Measurements from ENCODE around the gene SUFU. TPM values are rescaled to one million over a fixed set of nuclear protein-coding genes. Genes with fewer than 3 reads are reported as not detected.
A peak's percentile ranks its signal among the peaks of the same experiment; 100 is the strongest.

The SUFU gene
- total and polyA plus RNA-seq, 2 experiments from 2014 or later = 10.9 to 18.2 TPM

DNA sequence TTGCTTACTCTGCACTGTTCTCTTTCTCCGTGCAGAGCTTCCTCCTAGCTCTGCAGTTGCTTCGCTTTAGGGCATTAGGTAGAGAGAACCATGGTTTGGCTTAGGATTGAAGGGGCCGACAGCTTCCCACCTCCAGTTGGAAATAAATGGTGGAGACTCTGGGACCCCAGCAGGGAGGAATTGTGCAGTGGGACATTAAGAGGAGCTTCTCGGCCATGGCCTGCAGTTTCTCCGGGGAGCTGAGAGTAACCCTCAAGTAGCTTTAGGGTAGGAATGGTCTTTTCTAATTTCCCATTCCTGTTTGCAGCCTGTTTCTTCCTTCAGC, 1.2 kb downstream of the SUFU start:
- peaks cover 70% of the 10 kb centered on the region for H3K79me2 ChIP-seq
- no peaks in the 10 kb centered on the region for H3K36me3 ChIP-seq (replicated peaks; ENCODE audit: insufficient read depth, low read depth)
- WGBS (ENCODE audit: low lambda C conversion rate, missing lambda C conversion rate) = 2% methylated on average over 5 of the region's 5 CpGs
- peak overlapping the region; percentile 75 for H3K27ac ChIP-seq
- H2AFZ ChIP-seq = peak overlapping the region; percentile 47
- H3K9me2 ChIP-seq (replicated peaks; ENCODE audit: insufficient read depth) = no peaks in the 10 kb centered on the region
- TF ChIP-seq EZH2 (IDR thresholded peaks at IDR 0.05; ENCODE audit: borderline replicate concordance) = no peak
- no peak for TF ChIP-seq EZH2phosphoT487 (IDR thresholded peaks at IDR 0.05; ENCODE audit: low read depth, severe bottlenecking, unreplicated experiment)
- TF ChIP-seq, protein P1, sequence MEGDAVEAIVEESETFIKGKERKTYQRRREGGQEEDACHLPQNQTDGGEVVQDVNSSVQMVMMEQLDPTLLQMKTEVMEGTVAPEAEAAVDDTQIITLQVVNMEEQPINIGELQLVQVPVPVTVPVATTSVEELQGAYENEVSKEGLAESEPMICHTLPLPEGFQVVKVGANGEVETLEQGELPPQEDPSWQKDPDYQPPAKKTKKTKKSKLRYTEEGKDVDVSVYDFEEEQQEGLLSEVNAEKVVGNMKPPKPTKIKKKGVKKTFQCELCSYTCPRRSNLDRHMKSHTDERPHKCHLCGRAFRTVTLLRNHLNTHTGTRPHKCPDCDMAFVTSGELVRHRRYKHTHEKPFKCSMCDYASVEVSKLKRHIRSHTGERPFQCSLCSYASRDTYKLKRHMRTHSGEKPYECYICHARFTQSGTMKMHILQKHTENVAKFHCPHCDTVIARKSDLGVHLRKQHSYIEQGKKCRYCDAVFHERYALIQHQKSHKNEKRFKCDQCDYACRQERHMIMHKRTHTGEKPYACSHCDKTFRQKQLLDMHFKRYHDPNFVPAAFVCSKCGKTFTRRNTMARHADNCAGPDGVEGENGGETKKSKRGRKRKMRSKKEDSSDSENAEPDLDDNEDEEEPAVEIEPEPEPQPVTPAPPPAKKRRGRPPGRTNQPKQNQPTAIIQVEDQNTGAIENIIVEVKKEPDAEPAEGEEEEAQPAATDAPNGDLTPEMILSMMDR (IDR thresholded peaks at IDR 0.05; ENCODE audit: poor library complexity) = no peak
- DNase-seq (ENCODE audit: low spot score) = no peak
- peaks cover 55% of the 10 kb centered on the region for H4K20me1 ChIP-seq (ENCODE audit: insufficient read depth, poor library complexity, severe bottlenecking)
- peaks cover 17% of the 10 kb centered on the region for H3K4me1 ChIP-seq (ENCODE audit: insufficient read depth)
- H3K9me3 ChIP-seq (ENCODE audit: low read depth) = no peaks in the 10 kb centered on the region
- H3K4me3 ChIP-seq = peak overlapping the region; percentile 97
- H3K4me2 ChIP-seq = peak overlapping the region; percentile 88
- no peaks in the 10 kb centered on the region for H3K27me3 ChIP-seq

DNA sequence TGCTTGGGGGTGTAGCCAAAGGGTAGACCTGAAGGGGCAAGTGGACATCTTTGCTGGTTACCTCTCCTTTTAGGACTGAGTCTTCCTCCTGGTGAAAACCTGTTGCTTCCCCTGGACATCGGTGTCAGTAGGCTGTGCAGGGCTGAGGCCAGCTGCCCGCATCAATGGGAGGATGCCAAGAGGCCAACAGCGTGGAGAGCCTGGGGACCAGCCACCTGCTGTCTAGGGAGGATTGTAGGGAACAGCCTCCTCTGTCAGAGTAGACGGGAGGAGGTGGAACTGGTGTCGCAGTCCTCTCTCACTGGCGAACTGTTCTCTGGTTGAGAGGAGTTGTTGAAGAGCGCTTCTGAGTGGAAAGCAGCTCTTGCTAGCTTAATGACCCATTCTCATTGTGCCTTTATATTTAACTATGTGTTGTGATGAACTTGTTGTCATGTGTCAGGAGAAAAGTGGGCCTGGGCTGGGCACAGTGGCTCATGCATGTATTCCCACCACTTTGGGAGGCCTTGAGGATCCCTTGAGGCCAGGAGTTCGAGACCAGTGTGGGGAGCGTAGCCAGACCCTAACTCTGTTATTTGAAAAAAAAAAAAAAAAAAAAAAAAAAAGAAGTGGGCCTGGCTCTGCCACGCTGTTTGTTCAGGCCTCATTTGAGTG, 1.8 kb downstream of the SUFU start:
- H3K79me2 ChIP-seq = peaks cover 67% of the 10 kb centered on the region
- no peak for DNase-seq (ENCODE audit: low spot score)
- no peaks in the 10 kb centered on the region for H3K36me3 ChIP-seq (replicated peaks; ENCODE audit: insufficient read depth, low read depth)
- H3K27me3 ChIP-seq = no peaks in the 10 kb centered on the region
- H2AFZ ChIP-seq = no peak overlapping the region
- no peak overlapping the region for H3K27ac ChIP-seq
- WGBS (ENCODE audit: low lambda C conversion rate, missing lambda C conversion rate) = 82% methylated on average over 10 of the region's 10 CpGs
- no peaks in the 10 kb centered on the region for H3K9me2 ChIP-seq (replicated peaks; ENCODE audit: insufficient read depth)
- peaks cover 52% of the 10 kb centered on the region for H4K20me1 ChIP-seq (ENCODE audit: insufficient read depth, poor library complexity, severe bottlenecking)
- peak overlapping the region; percentile 88 for H3K4me2 ChIP-seq
- H3K9me3 ChIP-seq (ENCODE audit: low read depth) = no peaks in the 10 kb centered on the region
- no peak overlapping the region for H3K4me3 ChIP-seq
- H3K4me1 ChIP-seq (ENCODE audit: insufficient read depth) = peaks cover 17% of the 10 kb centered on the region
- TF ChIP-seq EZH2 (IDR thresholded peaks at IDR 0.05; ENCODE audit: borderline replicate concordance) (no peak), EZH2phosphoT487 (IDR thresholded peaks at IDR 0.05; ENCODE audit: low read depth, severe bottlenecking, unreplicated experiment) (no peak)
- TF ChIP-seq, protein P1 (IDR thresholded peaks at IDR 0.05; ENCODE audit: poor library complexity) = no peak

DNA sequence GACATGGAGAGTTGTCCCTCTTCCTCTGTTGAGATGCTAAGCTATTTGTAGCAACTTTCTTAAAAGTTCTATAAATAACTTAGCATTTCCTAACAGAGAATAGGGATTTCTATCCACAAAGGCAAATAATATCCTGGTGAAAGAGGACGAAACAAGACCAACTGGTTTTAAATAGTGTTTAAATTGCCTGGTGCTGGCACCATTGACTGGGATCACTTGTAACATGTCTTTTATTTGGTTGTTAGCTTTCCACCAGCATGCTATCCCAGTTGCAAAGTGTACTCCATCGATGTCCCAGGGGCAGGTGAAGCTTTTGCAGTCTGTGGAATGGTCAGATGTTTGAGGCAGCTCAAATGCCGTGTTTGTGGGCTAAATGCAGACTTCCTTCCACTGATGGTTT, 3.7 kb downstream of the SUFU start:
- WGBS (ENCODE audit: low lambda C conversion rate, missing lambda C conversion rate) = 81% methylated on average over 3 of the region's 3 CpGs
- TF ChIP-seq EZH2phosphoT487 (IDR thresholded peaks at IDR 0.05; ENCODE audit: low read depth, severe bottlenecking, unreplicated experiment) (no peak), EZH2 (IDR thresholded peaks at IDR 0.05; ENCODE audit: borderline replicate concordance) (no peak)
- TF ChIP-seq, protein P1 (IDR thresholded peaks at IDR 0.05; ENCODE audit: poor library complexity) = no peak
- H3K9me3 ChIP-seq (ENCODE audit: low read depth) = no peaks in the 10 kb centered on the region
- no peak overlapping the region for H3K27ac ChIP-seq
- DNase-seq (ENCODE audit: low spot score) = no peak
- peaks cover 40% of the 10 kb centered on the region for H4K20me1 ChIP-seq (ENCODE audit: insufficient read depth, poor library complexity, severe bottlenecking)
- peaks cover 9% of the 10 kb centered on the region for H3K4me1 ChIP-seq (ENCODE audit: insufficient read depth)
- H2AFZ ChIP-seq = no peak overlapping the region
- H3K36me3 ChIP-seq (replicated peaks; ENCODE audit: insufficient read depth, low read depth) = no peaks in the 10 kb centered on the region
- H3K4me3 ChIP-seq = no peak overlapping the region
- H3K9me2 ChIP-seq (replicated peaks; ENCODE audit: insufficient read depth) = no peaks in the 10 kb centered on the region
- H3K79me2 ChIP-seq = peaks cover 72% of the 10 kb centered on the region
- H3K4me2 ChIP-seq = no peak overlapping the region
- H3K27me3 ChIP-seq = no peaks in the 10 kb centered on the region
